Hematopoietic multipotent progenitor cell treated with erythropoietin and hydrocortisone succinate and interleukin-3 and kit ligand, for 17 days (in vitro differentiated cells): ENCODE measurements around the gene CPLX1.
A peak's percentile ranks its signal among the peaks of the same experiment; 100 is the strongest.
"Not testable (repeated sequence)": the region's sequence is repeated elsewhere in the genome, so short reads cannot be mapped to it uniquely, and the experiment has no call there.

Experiments used
- DNase-seq: peaks from one replicate; pipeline ENCODE4 v3.0.0-alpha.2; 2015; ENCODE audit warnings: low spot score

The CPLX1 gene

DNA sequence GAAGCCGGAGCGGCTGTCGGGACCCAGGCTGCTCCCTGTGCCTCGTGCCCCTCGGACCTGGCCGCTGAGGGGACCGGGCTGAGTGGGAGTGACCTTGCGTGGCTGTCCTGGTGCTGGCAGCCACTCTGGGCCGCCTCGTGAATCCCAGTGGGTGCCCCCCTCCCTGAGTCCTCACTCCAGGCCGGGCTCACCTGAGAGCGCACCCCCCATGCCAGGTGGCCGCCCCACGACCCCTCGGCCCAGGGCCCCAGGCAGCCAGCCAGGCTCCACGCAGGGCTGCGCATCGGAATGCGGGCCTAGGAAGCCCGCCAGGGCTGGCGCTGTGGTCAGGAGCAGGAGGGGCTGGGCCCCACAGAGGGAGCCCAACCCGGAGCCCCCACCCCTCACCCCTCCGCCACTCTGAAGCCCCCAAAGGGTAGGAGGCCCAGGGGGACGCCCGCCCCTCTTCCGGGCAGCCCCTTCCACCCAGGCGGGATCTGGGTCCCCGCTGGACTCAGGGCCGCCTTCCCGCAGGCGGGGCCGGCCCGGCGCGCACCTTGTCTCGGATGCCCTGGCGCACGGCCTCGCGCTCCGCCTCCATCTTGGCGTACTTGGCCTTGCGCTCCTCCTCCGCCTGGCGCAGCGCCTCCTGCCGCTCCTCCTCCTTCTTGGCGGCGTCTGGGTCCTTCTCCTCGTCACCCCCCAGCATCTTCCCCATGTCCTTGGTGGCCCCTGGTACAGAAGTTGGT is 33.9 kb downstream of the CPLX1 start:
- no peak for DNase-seq

DNA sequence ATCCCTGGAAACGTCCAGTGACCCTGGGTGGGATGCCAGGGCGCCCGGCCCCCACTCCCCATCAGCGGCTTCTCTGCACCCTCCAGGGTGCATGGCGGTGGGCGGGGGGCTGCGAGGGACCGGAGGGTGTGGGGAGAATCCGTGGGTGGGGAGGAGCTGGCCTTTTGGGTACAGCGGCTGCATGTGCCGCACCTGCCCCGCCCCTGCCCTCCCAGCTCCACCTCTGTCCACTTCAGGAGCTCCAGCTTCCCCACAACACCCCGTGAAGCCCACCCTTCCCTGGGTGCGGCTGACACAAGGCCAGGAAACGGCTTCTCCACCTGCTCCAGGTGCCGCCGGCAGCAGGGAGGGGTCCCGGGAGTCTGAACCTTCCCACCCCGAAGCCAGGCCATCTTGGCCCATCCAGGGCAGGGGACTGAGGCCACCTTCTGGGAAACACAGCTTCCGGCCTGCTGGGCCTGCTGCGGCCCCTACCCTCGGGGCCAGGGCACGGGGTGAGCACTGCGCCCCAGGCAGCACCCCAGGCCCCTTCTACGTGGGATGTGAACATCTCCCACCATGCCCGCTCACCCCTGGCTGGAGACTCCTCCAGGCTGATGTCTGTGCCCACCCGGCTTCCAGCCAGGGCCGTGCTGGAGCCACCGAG is 34.6 kb downstream of the CPLX1 start:
- no peak for DNase-seq

DNA sequence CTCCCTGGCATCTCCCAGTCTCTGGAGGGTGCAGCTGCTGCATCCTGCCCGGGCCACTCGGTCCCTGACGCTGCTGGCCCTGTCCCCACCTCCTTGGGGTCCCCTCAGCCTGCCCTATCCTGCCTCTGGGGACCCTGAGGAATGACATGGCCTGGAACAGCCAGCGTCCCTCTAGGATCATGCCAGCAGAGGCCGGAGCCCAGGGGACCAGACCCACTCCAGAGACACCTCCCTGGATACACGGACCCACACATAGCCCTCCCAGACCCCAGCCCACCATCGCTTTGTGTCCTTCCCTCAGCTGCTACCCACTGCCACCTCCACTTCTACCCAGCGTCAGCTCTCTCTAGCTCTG is 35.5 kb downstream of the CPLX1 start:
- DNase-seq = no peak

DNA sequence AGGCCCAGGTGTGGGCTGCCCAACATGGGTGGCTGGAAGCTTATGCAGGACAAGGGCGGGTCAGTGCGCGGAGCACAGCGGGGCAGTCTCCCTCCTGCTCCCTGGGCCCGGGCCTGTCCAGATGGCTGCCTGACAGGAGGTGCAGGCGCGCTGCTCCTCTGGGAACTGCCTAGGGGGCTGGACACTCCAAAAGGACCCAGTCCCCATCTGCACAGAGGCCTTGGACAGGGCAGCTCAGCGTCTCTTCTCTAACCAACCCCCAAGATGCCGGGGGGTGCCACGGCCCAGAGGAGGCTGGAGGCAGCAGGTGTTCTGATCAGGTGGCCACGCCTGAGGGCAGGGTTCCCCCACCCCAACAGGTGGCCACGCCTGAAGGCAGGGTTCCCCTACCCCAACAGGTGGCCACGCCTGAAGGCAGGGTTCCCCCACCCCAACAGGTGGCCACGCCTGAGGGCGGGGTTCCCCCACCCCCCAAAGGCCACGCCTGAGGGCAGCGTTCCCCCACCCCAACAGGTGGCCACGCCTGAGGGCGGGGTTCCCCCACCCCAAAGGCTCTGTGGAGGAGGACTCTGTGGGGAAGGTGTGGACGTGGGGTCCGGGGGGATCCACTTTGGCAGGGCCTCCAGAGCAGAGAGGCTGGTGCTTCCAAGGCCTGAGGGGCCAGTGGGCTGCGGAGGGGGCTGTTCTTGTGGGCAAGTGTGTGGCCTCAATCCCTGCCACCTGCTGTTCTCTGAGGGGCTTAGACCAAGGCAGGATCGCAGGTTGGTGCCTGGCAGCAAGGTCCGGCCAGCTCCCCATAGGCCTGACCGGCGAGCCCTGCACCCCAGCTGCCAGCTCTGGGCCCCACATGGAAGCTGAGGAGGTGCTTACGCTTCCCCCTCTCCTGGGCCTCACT is 36.1 kb downstream of the CPLX1 start:
- no peak for DNase-seq

DNA sequence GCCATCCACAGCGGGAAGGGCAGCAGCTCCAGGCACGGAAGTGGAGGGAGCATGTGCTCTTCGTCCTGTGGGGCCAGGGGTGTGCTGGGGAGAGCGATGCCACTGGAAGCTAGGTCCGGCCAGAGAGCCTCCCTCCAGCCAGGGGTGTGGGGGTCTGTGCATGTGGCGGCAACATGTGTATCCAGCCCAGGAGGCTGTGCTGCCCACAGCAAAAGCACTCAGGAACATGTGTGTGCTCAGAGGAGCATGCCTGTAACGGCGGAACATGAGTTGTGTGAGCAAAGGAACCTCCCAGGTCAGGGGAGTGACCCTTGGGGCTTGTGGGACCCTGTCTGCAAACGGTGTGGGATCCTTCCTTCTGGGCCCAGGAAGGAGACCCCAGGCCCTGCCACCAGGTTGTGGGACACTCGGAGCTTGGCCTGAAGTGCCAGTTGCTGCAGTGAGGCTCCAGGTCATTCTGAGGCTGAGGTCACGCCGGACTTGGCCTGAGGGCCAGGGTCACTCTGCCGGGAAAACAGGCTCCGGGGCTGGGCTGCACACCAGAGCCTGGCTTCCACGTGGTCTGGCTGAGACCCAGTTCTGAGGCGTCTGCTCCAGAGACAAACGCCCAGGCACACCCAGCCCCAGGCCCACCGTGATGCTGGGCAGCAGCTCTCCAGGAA is 37.2 kb downstream of the CPLX1 start:
- DNase-seq = no peak

DNA sequence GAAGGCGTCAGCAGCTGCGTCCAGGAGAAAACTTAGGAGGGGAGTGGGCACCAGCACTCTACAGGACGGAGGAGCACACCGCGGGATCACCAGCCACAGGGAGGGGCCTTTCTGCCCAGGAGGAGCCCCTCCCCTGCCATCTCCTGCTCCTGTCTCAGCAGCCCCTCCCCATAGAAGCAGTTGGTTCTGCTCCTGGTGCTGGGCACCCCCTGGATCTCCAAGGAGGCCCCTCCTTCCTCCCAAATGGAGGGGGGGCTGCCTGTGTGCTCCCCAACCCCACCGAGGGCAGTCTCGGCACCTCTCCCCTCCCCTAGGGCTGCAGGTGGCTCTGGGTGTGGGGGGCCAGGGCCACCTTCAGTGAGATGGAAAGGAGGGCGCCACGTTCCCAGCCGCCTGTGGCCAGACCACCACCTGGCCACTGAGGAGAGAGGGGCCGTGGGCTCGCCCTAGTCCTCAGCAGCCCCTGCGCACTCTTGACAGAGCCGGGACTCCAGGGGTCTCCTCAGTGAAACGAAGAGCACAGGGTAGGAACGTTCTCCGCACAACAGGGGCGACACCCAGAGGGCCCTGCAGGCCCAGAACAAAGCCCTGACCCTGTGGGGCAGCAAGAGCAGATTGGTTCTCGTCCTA is 37.8 kb downstream of the CPLX1 start:
- no peak for DNase-seq

DNA sequence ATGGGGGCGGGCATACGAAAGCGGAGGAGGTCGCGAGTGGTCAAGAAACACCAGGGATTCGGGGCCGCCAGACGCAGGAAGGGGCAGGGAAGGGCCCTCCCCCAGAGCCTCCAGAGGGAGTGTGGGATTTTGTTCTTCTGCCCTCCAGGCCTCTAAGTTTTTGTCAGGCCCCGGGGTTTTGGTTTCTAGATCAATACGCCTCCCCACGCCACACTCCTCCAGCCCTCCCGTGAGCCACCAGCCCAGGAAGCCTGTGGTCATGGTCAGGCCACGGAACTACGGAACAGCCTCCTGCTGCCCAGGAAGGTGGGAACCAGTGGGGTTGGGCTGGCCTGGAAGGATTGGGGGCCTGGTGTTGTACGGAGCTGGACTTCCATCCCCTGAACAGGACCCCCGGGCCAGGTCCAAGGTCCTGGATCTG is 38.4 kb downstream of the CPLX1 start:
- no peak for DNase-seq

DNA sequence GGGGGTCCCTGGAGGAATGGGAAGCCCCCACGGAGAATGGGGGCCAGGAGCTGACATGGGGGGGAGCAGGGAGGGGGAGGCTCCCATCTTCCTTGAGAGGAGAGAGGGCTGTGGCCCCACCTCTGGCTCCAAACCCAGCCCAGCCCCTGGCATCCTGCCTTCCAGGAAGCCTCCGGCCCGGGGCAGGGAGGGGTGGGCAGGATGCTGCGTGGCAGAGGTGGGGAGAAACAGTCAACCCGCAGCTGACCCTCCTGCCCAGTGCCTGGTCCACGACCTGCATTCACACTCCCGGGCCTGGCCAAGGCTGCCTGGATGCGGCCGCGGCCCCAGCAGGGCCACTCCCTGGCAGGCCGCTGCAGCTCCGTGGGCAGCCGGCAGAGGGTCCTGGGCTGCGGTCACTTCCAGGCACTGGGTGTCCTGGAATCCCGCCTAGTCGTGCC is 39.0 kb downstream of the CPLX1 start:
- no peak for DNase-seq

DNA sequence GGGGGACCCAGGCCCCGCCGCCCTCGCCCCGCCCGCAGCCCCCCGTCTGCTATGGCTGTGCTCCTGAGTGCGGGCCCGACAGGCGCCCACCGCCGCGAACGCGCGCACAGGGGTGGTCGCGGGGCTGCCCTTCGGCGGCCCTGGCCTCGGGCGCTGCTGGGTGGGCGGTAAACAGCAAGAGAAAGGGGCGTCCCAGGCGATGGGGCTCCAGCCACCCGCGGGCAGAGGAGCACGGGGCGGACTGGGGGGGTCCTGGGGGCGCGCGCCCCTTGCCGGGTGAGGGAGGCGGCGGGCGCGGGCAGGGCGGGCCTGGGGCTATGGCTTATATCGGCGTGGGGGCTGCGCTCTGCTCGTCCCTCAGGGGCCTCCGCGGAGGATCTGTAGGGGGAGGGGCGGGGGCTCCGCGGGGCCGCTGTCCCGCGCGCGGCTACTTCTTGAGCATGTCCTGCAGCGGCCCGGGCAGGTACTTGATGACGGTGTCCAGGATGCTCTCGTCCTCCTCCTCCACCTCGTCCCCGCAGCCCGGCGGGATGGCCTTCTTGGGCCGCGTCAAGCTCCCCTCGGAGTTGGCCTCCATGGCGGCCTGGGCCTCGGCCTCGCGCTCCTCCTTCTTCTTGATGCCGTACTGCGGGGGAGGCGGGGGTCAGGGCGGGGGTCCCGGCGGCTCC is 39.7 kb downstream of the CPLX1 start:
- no peak for DNase-seq

DNA sequence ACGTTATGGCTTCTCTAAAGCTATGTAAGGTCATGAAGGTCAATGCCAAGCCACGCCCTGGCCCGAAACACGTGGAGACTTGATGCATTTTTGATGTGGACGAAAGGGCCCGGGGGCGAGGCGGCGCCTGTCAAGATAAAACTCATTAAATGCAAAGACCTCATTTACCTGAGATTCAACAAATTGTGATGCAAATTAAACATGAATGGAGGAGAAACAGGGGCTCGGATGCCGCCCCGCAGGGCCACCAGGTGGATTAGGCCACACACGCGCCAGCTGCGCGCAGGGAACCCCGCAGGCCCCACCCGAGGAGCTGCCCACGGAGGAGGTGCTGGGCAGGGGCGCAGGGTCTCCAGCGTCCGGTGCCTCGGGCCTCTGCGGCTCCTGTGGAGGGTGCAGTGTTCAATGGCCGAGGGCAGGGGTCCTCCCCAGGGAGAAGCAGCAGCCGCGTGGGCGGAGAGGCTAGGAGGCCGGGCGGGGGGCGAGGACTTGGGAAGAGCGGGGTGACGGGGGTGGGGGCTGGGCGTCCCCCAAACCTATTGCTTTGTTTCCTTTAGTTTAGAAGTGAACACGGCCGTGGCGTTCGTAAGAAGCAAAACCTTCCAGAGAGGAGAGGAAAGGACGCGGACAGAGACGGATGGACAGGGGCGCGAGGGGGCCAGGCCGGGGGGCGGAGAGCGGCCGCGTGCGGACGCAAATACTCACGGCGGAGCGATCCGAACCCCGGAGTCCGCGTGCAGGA is 40.4 kb downstream of the CPLX1 start:
- no peak for DNase-seq

DNA sequence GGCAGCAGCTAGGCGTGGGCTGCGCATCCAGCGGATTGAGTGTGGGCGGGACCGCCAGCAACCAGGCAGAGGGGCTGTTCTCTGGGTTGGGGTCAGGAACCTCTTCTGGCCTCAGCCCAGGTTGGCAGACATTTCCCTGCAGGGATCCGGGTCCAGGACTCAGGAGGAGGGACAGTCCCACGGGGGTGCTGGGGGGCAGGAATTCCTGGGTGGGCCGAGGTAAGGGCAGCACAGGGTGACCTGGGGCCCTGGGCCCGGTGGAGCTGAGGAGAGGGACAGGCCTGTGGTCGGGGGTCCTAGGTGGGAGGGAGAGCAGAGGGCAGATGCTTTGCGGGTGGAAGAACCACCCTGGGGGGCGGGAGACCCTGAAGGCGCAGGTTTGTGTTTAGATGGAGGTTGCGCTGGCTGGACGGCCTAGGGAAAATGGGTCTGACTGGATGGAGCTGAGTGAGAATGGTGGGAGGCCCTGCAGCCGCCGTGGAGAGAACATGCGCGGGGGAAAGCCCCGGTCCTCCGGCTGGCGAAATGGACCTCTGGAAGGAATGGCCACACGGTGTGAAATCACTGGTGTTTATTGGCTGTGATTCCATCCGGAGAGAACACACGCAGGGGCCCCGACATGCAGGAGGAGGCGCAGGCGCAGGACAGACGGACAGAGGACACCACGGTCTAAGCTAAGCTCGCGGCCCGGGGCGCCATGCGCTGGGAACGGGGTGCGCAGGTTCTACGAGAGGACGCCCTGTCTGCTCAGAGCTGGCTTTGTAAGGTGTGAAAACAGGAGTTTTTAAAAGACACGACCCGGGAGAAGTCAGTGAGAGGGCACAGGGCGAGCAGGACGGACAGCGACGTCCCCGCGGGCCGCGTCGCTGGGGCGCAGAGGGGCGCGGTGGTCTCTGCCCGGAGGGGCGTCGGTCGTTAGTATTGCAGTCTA is 41.3 kb downstream of the CPLX1 start:
- DNase-seq = no peak

DNA sequence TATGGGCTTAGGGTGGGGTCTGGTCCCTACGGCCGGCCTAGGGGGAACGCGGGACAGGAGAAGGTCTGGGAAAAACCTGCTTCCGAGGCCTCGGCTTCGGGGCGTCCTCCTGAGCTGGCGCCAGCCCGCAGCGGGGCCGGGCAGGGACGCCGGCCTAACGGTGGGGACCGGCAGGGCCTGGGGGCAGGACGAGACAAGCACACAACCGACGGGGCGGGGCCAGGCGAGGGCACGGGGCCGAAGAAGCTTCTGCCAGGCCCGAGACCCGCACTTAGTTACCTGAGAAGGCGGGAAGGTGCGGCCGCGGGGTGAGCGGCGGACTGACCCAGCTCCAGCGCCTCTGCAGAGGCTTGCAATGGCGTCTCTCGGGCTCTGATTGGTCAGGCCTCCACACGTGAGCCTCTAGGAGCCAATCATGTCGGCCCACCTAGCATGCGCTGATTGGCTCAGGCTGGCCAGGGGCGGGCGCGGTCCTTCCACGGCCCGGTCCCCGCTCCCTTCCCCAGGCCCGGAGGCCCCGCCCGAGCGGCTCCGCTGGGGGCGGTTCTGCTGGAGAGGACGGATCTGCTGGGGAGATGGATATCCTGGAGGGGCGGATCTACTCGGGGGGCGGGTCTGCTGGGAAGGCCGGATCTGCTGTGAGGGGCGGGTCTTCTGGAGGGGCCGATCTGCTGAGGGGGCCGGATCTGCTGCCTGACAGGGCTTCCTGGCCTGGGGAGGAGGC is 44.3 kb downstream of the CPLX1 start:
- peak; percentile 99 for DNase-seq

DNA sequence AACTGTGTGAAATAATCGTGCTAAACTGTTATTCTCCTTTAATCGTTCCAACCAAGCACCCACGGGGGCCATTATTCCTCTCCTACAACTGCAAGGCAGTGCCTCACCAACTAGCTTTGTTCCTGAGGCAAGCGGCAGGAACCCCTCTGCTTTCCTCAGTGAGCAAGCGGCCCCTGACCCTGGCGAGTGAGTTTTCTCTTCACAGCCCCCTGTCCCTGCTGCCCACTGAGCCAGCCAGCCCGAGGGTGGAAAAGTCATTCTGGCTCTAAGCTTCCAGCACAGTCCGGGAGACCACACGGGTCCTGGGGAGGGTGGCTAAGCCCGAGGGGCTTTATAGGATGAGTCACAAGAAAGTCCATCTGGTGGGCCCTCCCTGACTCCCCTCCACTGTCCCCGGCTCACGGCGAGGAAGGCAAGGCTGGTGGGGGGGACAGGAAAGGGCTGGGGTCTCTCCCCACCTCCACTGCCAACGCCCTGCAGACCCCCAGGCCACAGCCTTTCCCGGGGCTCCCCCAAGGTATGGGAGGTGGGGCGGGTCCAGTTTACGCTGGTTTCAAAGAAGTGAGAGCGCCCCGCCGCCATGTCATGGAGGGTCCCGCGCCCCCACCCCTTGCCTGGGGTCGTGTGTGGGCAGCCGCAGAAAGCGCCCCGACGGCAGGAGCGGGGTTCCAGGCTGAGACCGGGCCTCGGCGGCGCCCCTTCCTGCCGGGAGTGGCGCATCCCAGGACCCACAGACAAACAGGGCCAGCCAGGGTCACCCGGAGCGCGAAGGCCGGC is 45.0 kb downstream of the CPLX1 start:
- DNase-seq = no peak

DNA sequence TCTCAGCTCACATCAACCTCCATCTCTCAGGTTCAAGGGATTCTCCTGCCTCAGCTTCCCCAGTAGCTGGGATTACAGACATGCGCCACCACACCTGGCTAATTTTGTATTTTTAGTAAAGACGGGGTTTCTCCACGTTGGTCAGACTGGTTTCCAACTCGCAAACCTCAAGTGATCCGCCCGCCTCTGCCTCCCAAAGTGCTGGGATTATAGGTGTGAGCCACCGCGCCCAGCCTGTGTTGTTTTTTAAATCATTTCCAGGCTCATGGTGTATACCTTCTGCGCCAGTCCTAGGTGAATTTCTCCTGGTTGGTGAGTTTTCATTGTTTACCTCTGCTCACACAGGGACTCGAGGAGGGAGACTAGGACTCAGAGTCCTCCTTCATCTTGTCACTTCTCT is 45.7 kb downstream of the CPLX1 start:
- not testable (repeated sequence) for DNase-seq

DNA sequence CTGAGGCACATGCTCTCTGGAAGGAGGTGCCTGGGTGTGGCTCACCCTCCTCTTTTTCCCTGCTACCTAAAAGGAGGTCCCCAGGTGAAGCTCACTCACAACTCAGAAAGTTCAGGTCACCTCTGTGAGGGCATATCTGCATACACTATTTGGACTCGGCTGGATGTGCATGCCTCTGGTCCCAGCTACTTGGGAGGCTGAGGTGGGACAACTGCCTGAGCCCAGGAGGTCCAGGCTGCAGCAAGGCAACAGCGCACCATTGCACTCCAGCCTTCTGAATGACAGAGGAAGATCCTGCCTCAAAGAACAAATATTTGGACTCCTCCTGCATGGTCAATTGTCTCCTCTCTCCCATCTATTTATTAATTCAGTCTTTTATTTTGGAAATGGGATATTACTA is 46.4 kb downstream of the CPLX1 start:
- DNase-seq = no peak

DNA sequence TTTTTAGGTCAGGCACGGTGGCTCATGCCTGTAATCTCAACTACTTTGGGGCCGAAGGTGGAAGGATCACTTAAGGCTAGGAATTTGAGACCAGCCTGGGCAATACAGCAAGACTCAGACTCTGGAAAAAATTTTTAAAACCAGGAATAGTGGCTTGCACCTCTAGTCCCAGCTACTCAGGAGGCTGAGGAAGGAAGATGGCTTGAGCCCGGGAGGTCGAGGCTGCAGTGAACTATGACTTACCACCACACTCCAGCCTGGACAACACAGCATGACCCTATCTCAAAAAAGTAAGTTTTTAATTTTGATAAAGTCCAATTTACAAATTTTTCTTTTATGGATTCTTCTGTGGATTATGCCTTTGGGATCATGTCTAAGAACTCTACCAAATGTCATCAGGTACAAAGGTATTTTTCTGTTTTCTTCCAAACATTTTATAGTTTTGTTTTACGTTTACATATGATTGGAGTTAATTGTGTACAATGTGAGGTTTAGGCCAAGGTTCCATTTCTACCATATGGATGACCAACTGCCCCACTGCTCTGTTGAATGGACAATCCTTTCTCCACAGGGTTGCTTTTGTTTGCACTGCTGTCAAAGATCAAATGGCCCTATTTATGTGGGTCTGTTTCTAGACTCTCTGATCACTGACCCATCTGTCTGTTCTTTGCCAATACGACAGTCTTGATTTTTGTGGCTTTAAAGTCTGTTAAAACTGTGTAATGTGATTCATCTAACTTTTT is 48.2 kb downstream of the CPLX1 start:
- no peak for DNase-seq

DNA sequence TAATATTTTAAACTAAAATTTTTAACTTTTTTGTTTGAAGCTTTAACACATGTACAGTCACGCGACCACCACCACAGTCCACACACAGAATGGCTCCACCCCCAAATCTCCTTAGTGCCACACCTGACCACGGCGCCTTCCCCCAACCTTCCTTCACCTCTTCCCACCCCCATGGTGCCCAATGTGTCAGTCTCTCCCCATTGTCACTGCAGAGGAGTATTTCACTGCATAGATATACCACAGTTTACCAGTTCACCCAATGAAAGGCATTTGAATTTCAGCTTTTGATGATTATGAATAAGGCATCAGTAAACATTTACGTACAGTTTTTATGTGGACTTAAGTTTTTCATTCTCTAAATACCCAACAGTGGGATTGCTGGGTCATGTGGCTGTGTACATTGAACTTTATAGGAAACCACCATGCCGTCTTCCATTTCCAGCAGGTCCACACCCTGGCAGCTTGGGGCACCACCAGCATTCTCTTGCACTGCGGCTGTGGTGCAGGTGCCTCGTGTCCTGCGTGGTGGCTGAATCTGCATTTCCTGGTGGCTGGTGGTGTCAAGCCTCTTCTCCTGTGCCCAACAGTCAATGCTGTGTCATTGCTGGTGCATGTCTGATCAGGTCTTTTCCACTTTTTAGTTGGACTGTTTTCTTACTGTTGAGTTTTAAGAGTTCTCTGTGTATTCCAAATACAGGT is 49.0 kb downstream of the CPLX1 start:
- DNase-seq = no peak
